ENCODE measurements around the gene PCDHB5. TPM values are rescaled to one million over a fixed set of nuclear protein-coding genes. Genes with fewer than 3 reads are reported as not detected.
"Not testable (repeated sequence)": the region's sequence is repeated elsewhere in the genome, so short reads cannot be mapped to it uniquely, and the experiment has no call there.

The PCDHB5 gene
- total and polyA plus RNA-seq, 2 donors: 0.38 to 1.0 TPM

DNA sequence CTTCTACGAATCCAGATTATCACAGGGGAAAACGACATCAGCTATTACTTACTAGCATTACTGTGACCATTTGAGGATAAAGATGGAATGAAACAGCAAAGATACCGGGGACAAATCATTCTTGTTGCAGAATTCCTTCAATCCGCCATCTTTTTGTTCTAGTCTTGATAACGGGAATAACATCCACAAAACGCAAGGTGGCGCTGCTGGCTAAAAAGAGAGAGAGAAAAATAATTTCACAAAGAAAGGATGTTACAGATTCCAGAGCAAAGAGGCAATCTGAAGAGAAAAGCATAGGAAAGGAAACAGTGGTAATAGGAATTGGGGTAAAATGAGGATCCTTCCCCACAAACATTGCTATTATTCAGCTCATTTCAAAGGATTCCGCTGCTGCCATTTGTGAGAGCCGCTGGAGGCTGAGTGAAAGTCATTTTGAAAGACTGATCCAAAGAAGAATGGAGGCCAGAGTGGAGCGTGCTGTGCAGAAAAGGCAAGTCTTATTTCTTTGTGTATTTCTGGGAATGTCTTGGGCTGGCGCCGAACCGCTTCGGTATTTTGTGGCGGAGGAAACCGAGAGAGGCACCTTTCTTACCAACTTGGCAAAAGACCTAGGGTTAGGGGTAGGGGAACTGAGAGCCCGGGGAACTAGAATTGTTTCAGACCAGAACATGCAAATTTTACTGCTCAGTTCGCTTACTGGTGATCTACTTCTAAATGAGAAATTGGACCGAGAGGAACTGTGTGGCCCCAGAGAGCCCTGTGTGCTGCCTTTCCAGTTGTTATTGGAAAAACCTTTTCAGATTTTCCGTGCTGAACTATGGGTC, 37.6 kb downstream of the PCDHB5 start, which contains the start of gene PCDHB7:
Gene PCDHB7, plus strand, starts transcription at position 264 of the 824 bp plus-strand sequence. Its CDS starts 192 bp downstream, at position 456.
- Histone ChIP-seq H3K27me3 (ENCODE audit: control insufficient read depth in 2 of 2, insufficient read depth in 1 of 2, low read length in 1 of 2) (peaks cover 0 to 22% of the 10 kb centered on the region in 2 donors), H3K4me1 (ENCODE audit: control insufficient read depth in 2 of 2, insufficient read depth in 2 of 2, low read length in 2 of 2) (no peaks in the 10 kb centered on the region), H3K4me3 (ENCODE audit: low read length in 2 of 2) (no peak within 1 kb of the TSS), H3K36me3 (ENCODE audit: control insufficient read depth in 2 of 2, insufficient read depth in 2 of 2, low read length in 1 of 2) (no peaks in the 10 kb centered on the region), H3K9me3 (ENCODE audit: control insufficient read depth in 2 of 2, insufficient read depth in 1 of 2, low read length in 1 of 2) (peaks cover 6 to 10% of the 10 kb centered on the region in 2 donors), H3K27ac (ENCODE audit: low read depth in 1 of 2, low read length in 1 of 2) (no peak within 1 kb of the TSS)
- whole genome bisulfite sequencing: 36% methylated on average over 20 of the region's 20 CpGs
- peak in 1 of 9 donors; percentile 10 for DNase-seq (ENCODE audit: low read depth in 6 of 9, low spot score in 9 of 9)

DNA sequence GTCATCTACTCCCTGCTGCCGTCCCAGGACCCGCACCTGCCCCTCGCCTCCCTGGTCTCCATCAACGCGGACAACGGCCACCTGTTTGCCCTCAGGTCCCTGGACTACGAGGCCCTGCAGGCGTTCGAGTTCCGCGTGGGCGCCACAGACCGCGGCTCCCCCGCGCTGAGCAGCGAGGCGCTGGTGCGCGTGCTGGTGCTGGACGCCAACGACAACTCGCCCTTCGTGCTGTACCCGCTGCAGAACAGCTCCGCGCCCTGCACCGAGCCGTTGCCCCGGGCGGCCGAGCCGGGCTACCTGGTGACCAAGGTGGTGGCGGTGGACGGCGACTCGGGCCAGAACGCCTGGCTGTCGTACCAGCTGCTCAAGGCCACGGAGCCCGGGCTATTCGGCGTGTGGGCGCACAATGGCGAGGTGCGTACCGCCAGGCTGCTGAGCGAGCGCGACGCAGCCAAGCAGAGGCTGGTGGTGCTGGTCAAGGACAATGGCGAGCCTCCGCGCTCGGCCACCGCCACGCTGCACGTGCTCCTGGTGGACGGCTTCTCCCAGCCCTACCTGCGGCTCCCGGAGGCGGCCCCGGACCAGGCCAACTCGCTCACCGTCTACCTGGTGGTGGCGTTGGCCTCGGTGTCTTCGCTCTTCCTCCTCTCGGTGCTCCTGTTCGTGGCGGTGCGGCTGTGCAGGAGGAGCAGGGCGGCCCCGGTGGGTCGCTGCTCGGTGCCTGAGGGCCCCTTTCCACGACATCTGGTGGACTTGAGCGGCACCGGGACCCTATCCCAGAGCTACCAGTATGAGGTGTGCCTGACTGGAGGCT, 39.5 kb downstream of the PCDHB5 start:
- not testable (repeated sequence) for DNase-seq (ENCODE audit: low read depth in 6 of 9, low spot score in 9 of 9); H3K9me3 ChIP-seq (ENCODE audit: control insufficient read depth in 2 of 2, insufficient read depth in 1 of 2, low read length in 1 of 2); H3K27ac ChIP-seq (ENCODE audit: low read depth in 1 of 2, low read length in 1 of 2); H3K36me3 ChIP-seq (ENCODE audit: control insufficient read depth in 2 of 2, insufficient read depth in 2 of 2, low read length in 1 of 2); H3K4me1 ChIP-seq (ENCODE audit: control insufficient read depth in 2 of 2, insufficient read depth in 2 of 2, low read length in 2 of 2); H3K4me3 ChIP-seq (ENCODE audit: low read length in 2 of 2)
- 54% methylated on average over 75 of the region's 79 CpGs for WGBS
- H3K27me3 ChIP-seq (ENCODE audit: control insufficient read depth in 2 of 2, insufficient read depth in 1 of 2, low read length in 1 of 2): peaks cover 0 to 26% of the 10 kb centered on the region in 2 donors

DNA sequence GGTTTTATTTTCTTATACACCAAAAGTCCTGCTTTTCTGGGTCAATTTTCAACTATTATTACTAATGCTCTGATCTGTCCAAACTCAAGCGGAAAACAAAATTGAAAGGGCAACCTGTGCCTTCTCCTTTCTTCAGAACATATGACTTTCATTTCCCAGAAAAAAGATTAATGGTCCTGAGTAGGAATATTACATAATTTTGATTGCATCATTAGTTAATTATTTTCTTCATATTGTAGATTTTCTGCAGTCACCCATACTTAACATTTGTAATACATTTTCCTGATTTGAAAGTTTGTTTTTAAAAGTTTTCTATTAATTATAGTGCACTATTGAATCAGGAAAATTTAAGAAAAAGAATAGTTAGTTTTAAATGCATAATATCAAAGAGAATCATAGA, 40.9 kb downstream of the PCDHB5 start:
- Histone ChIP-seq H3K4me3 (ENCODE audit: low read length in 2 of 2) (no peak overlapping the region), H3K27ac (ENCODE audit: low read depth in 1 of 2, low read length in 1 of 2) (no peak overlapping the region), H3K9me3 (ENCODE audit: control insufficient read depth in 2 of 2, insufficient read depth in 1 of 2, low read length in 1 of 2) (peaks cover 6 to 10% of the 10 kb centered on the region in 2 donors), H3K27me3 (ENCODE audit: control insufficient read depth in 2 of 2, insufficient read depth in 1 of 2, low read length in 1 of 2) (peaks cover 0 to 31% of the 10 kb centered on the region in 2 donors), H3K4me1 (ENCODE audit: control insufficient read depth in 2 of 2, insufficient read depth in 2 of 2, low read length in 2 of 2) (no peaks in the 10 kb centered on the region), H3K36me3 (ENCODE audit: control insufficient read depth in 2 of 2, insufficient read depth in 2 of 2, low read length in 1 of 2) (no peaks in the 10 kb centered on the region)
- no peak for DNase-seq (ENCODE audit: low read depth in 6 of 9, low spot score in 9 of 9)
- WGBS: 73% methylated on average over 1 of the region's 1 CpG

DNA sequence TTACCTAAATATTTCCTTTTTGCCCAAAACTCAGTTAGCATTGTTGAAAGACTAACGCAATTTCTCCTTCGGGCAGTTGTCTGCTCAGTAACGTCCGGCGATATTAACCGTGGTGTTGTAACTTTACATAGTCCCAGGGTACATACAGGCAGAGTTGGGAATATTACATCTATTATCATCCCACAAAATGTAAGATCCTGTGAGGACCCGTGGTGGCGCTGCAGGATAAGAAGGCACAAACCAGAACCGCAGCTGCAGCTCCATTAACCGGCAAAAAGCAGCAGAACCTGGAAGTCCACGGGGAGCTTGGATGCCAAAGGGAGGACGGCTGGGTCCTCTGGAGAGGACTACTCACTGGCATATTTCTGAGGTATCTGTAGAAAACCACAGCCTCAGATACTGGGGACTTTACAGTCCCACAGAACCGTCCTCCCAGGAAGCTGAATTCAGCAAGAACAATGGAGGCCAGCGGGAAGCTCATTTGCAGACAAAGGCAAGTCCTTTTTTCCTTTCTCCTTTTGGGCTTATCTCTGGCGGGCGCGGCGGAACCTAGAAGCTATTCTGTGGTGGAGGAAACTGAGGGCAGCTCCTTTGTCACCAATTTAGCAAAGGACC, 42.7 kb downstream of the PCDHB5 start, which contains the start of gene PCDHB8:
Gene PCDHB8, plus strand, starts transcription at position 214 of the 615 bp plus-strand sequence. Its CDS starts 245 bp downstream, at position 459.
- not testable (repeated sequence) for H3K36me3 ChIP-seq (ENCODE audit: control insufficient read depth in 2 of 2, insufficient read depth in 2 of 2, low read length in 1 of 2); H3K9me3 ChIP-seq (ENCODE audit: control insufficient read depth in 2 of 2, insufficient read depth in 1 of 2, low read length in 1 of 2); H3K27ac ChIP-seq (ENCODE audit: low read depth in 1 of 2, low read length in 1 of 2); H3K4me3 ChIP-seq (ENCODE audit: low read length in 2 of 2); DNase-seq (ENCODE audit: low read depth in 6 of 9, low spot score in 9 of 9); H3K4me1 ChIP-seq (ENCODE audit: control insufficient read depth in 2 of 2, insufficient read depth in 2 of 2, low read length in 2 of 2)
- peaks cover 0 to 35% of the 10 kb centered on the region in 2 donors for H3K27me3 ChIP-seq (ENCODE audit: control insufficient read depth in 2 of 2, insufficient read depth in 1 of 2, low read length in 1 of 2)
- 31% methylated on average over 14 of the region's 18 CpGs for WGBS

DNA sequence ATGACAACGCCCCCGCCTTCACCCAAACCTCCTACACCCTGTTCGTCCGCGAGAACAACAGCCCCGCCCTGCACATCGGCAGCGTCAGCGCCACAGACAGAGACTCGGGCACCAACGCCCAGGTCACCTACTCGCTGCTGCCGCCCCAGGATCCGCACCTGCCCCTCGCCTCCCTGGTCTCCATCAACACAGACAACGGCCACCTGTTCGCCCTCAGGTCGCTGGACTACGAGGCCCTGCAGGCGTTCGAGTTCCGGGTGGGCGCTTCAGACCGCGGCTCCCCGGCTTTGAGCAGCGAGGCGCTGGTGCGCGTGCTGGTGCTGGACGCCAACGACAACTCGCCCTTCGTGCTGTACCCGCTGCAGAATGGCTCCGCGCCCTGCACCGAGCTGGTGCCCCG, 44.4 kb downstream of the PCDHB5 start:
- DNase-seq (ENCODE audit: low read depth in 6 of 9, low spot score in 9 of 9); H3K4me1 ChIP-seq (ENCODE audit: control insufficient read depth in 2 of 2, insufficient read depth in 2 of 2, low read length in 2 of 2); H3K36me3 ChIP-seq (ENCODE audit: control insufficient read depth in 2 of 2, insufficient read depth in 2 of 2, low read length in 1 of 2); H3K9me3 ChIP-seq (ENCODE audit: control insufficient read depth in 2 of 2, insufficient read depth in 1 of 2, low read length in 1 of 2); H3K27ac ChIP-seq (ENCODE audit: low read depth in 1 of 2, low read length in 1 of 2); H3K4me3 ChIP-seq (ENCODE audit: low read length in 2 of 2): not testable (repeated sequence)
- 50% methylated on average over 35 of the region's 39 CpGs for WGBS
- H3K27me3 ChIP-seq (ENCODE audit: control insufficient read depth in 2 of 2, insufficient read depth in 1 of 2, low read length in 1 of 2): peaks cover 0 to 31% of the 10 kb centered on the region in 2 donors

DNA sequence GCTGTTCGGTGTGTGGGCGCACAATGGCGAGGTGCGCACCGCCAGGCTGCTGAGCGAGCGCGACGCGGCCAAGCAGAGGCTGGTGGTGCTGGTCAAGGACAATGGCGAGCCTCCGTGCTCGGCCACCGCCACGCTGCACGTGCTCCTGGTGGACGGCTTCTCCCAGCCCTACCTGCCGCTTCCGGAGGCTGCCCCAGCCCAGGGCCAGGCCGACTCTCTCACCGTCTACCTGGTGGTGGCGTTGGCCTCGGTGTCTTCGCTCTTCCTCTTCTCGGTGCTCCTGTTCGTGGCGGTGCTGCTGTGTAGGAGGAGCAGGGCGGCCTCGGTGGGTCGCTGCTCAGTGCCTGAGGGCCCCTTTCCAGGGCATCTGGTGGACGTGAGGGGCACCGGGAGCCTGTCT, 44.9 kb downstream of the PCDHB5 start:
- DNase-seq (ENCODE audit: low read depth in 6 of 9, low spot score in 9 of 9); H3K4me3 ChIP-seq (ENCODE audit: low read length in 2 of 2); H3K27ac ChIP-seq (ENCODE audit: low read depth in 1 of 2, low read length in 1 of 2); H3K9me3 ChIP-seq (ENCODE audit: control insufficient read depth in 2 of 2, insufficient read depth in 1 of 2, low read length in 1 of 2); H3K36me3 ChIP-seq (ENCODE audit: control insufficient read depth in 2 of 2, insufficient read depth in 2 of 2, low read length in 1 of 2); H3K4me1 ChIP-seq (ENCODE audit: control insufficient read depth in 2 of 2, insufficient read depth in 2 of 2, low read length in 2 of 2): not testable (repeated sequence)
- peaks cover 0 to 33% of the 10 kb centered on the region in 2 donors for H3K27me3 ChIP-seq (ENCODE audit: control insufficient read depth in 2 of 2, insufficient read depth in 1 of 2, low read length in 1 of 2)
- 40% methylated on average over 25 of the region's 32 CpGs for WGBS

DNA sequence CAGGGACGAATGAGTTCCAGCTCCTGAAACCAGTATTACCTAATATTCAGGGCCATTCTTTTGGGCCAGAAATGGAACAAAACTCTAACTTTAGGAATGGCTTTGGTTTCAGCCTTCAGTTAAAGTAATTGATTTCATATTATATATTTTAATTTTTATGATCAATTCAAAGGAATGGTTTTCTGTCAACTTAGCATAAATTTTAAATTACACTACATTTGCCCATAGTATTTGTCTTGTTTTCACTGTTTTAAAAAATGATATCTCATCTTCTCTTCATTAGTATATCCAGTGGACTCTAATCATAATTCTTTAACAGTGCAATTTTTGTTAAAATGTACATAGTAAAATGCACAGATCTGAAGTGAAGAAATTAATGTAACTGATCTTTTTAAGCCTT, 45.3 kb downstream of the PCDHB5 start:
- H3K36me3 ChIP-seq (ENCODE audit: control insufficient read depth in 2 of 2, insufficient read depth in 2 of 2, low read length in 1 of 2): no peaks in the 10 kb centered on the region
- DNase-seq (ENCODE audit: low read depth in 6 of 9, low spot score in 9 of 9): no peak
- no peak overlapping the region for H3K27ac ChIP-seq (ENCODE audit: low read depth in 1 of 2, low read length in 1 of 2)
- H3K4me1 ChIP-seq (ENCODE audit: control insufficient read depth in 2 of 2, insufficient read depth in 2 of 2, low read length in 2 of 2): no peaks in the 10 kb centered on the region
- H3K27me3 ChIP-seq (ENCODE audit: control insufficient read depth in 2 of 2, insufficient read depth in 1 of 2, low read length in 1 of 2): peaks cover 0 to 32% of the 10 kb centered on the region in 2 donors
- WGBS: 44% methylated on average over 1 of the region's 1 CpG
- H3K4me3 ChIP-seq (ENCODE audit: low read length in 2 of 2): no peak overlapping the region
- peaks cover 2 to 6% of the 10 kb centered on the region in 2 donors for H3K9me3 ChIP-seq (ENCODE audit: control insufficient read depth in 2 of 2, insufficient read depth in 1 of 2, low read length in 1 of 2)

DNA sequence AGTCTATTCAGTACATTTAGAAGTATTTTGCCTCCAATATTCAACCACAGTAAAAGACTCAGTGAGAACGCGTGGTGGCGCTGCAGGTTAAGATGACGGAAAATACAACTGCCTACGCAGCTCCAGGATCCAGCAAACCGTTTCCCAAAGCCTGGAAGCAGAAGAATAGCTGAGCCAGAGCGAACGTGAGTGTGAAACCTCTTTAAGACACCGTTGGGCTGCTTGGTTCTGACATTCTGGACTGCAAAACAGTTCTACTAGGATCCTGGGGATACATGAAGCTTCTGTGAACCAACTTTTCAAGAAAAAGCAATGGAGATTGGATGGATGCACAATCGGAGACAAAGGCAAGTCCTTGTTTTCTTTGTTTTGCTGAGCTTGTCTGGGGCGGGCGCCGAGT, 47.2 kb downstream of the PCDHB5 start, which contains the start of gene PCDHB16:
Gene PCDHB16, plus strand, starts transcription at position 140 of the 400 bp plus-strand sequence. Its CDS starts 173 bp downstream, at position 313.
- DNase-seq (ENCODE audit: low read depth in 6 of 9, low spot score in 9 of 9): no peak
- 23% methylated on average over 13 of the region's 13 CpGs for WGBS
- Histone ChIP-seq H3K4me3 (ENCODE audit: low read length in 2 of 2) (no peak within 1 kb of the TSS), H3K27me3 (ENCODE audit: control insufficient read depth in 2 of 2, insufficient read depth in 1 of 2, low read length in 1 of 2) (peaks cover 0 to 37% of the 10 kb centered on the region in 2 donors), H3K4me1 (ENCODE audit: control insufficient read depth in 2 of 2, insufficient read depth in 2 of 2, low read length in 2 of 2) (no peaks in the 10 kb centered on the region), H3K9me3 (ENCODE audit: control insufficient read depth in 2 of 2, insufficient read depth in 1 of 2, low read length in 1 of 2) (peaks cover 2 to 8% of the 10 kb centered on the region in 2 donors), H3K36me3 (ENCODE audit: control insufficient read depth in 2 of 2, insufficient read depth in 2 of 2, low read length in 1 of 2) (no peaks in the 10 kb centered on the region), H3K27ac (ENCODE audit: low read depth in 1 of 2, low read length in 1 of 2) (no peak within 1 kb of the TSS)
